ENCODE measurements around the gene TXN2.
"Not testable (repeated sequence)": the region's sequence is repeated elsewhere in the genome, so short reads cannot be mapped to it uniquely, and the experiment has no call there.

TXN2 gene

DNA sequence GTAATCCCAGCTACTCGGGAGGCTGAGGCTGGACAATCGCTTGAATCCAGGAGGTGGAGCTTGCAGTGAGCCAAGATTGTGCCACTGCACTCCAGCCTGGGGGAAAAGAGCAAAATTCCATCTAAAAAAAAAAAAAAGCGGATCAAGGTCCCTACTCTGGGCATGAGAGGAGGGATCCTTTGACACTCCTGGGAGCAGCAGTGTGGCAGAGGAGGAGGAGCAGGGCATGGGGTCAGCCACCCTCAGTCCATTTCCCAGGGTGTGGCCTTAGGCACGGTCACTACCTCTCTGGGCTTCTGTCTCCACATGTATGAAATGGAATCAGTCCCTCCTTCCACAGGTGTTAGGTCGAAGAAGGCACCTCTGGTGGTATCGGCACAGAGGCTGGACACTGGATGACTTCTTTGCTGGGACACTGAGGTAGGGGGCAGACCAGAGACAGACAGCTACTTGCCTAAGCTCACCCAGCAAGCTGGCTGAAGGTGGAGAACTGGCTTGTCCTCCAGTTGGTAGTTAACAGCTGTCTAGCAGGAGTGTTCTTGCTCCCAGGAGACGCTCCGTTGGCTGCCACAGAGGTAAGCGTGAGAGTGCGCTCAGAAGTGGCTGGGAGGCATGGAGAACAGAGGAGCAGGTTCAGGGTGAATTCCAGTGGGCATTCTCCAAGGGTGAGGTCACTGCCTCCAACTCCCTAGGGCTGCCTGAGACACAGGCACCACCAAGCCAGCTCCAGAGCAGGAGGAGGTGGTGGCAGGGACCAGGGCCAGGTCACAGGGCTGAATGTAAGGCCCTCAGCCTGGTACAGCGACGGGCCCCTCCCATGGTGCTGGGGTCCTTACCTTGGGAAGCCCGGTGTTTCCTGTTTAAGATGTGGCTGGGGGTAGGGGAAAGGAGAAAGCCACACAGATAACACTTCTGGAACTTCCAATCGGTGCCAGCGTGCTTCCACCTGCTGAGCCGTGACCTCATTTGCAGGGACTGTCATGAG is 19.5 kb downstream of the TXN2 start:
- no peak for DNase-seq
- intact Hi-C loops (cut with DNase I), result no loop called here

DNA sequence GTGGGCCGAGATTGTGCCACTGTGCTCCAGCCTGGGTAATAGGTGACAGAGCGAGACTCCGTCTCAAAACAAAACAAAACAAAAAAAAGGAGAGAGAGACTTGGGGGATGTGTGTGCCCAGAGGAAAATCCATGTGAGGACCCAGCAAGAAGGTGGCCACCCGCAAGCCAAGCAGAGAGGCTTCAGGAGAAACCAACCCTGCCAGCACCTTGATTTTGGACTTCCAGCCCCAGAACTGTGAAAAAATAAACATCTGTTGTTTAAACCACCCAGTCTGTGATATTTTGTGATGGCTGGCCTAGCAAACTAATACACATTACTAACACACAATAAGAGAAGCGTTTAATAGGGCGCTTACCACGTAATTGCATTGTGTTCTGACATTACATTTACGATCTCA is 21.2 kb downstream of the TXN2 start:
- intact Hi-C loops (cut with DNase I), result no loop called here
- DNase-seq, result no peak

DNA sequence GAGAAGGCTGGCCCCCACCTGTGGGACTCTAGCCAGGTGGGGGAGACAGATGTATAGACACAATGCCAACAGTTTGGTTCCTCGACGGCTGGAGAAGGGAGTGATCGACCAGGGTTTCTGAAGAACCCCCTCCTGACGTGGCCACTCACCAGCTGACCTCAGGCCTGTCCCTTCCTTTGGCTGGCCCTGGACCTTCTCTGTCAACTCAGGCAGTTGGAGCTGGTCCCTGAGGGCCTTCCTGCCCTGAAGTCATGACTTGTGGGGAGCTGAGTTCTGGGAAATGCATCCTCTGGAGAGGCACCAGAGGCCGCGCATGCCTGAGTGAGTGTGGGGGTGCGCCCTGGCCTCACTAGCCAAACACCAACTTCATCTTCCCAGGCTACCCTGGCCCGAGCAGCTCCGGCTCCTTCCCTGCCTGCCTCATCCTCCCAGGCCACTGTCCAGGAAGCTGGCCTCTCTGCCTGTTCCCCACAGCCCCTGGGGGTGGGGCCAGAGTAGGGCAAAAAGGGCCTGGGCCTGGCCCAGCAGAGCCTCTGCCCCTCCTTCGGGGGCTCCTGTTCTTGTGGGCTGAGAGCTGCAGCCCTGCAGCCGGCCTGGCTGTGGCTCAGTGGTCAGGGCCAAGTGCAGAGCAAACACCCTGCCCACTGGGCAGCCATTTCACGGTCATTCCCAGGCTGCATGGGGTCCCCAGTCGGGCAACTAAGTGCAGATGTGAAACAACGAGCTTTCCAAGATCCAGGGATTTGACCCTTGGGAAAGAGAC is 23.6 kb downstream of the TXN2 start:
- intact Hi-C loops (cut with DNase I), result no loop called here
- no peak for DNase-seq

DNA sequence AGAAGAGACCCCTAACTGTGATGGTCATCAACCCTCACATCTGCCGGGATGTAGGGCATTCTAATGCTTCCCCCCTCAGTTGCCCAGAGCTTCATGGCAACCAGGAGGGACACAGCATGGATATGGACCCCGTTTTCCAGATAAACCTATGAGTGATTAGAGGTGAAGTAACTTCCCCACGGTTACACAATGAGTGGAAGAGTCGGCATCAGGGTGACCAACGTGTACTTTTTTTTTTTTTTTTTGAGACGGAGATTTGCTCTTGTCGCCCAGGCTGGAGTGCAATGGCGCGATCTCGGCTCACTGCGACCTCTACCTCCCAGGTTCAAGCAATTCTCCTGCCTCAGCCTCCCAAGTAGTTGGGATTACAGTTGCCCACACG is 25.0 kb downstream of the TXN2 start:
- no peak for DNase-seq
- intact Hi-C loops (cut with DNase I), result no loop called here

DNA sequence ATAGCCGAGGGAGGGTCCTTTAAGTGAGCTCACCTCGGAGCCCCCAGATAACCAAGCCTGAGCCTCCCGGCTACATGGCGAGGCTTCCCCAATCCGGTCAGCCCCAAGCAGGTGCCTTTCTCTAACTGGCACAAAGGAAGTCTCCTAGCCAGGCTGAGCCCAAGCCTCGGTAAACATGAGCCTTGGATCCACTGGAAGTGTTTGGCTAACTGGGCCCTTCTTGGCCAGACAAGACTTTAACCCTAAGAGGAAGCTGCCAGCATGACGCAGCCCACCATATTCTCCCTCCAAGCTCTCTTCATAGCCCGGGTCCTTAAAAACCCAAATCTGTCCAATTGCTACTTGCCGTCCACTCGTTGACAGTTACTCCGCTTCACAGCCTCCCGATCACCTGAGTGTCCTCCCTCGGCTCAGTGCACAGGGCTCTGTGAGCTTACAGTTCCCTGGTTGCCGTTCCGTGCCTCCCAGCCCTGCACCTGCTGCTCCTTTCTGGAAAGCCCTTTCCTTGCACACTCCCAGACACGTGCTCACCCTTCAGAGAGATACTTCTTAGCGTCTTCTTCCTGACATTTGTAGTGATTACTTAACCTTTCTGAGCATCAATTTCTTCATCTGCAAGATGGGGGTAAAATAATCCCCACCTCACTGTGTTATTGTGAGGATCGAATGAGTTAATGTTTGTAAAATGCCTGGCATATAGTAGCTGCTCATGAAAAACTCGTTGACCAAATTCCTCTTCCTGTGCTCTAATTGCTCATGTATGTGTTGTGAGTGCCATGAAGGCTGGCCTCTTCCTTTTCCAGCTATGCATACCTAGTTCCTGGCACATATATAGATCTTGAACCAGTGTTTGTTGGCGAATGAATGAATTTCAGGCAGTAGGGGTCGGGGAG is 25.6 kb downstream of the TXN2 start:
- intact Hi-C loops (cut with DNase I), result no loop called here
- no peak for DNase-seq

DNA sequence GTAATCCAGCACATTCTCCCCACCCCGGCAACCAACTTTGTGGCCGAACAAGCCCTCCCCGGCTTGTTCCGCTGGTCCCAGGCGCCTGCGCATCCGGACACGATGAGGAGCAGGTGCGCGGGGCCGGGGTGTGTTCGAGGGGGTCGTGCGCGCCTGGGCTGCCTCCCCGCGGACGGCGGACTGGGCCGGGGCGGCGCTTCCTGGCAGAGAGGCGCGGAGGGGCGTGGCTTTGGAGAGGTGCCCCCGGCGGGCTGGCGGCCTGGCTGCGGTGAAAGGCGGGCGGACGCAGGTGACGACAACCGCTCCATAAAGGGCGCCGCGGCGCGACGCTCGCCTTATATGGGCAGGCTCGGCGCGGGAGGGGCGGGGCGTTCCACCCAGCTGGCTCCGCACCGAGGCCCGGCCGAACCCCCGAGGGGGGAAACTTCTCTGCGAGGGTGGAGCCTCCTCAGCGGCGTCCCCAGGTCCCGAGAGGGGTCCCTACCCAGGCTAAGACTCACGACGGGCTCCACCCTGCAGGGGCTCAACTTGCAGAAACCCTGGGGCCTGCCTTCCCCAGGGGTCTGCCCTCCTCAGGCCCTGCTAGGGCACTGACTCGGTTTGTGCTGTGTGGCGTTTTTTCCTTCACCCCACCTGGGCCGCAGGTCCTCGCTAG is 26.4 kb downstream of the TXN2 start:
- peak; percentile 68 to 96 (median 90) for DNase-seq
- intact Hi-C loops (cut with DNase I), result loop anchor here (5.0 kb wide), 1 partner anchor 58 kb away; no protein-coding TSS in a partner anchor

DNA sequence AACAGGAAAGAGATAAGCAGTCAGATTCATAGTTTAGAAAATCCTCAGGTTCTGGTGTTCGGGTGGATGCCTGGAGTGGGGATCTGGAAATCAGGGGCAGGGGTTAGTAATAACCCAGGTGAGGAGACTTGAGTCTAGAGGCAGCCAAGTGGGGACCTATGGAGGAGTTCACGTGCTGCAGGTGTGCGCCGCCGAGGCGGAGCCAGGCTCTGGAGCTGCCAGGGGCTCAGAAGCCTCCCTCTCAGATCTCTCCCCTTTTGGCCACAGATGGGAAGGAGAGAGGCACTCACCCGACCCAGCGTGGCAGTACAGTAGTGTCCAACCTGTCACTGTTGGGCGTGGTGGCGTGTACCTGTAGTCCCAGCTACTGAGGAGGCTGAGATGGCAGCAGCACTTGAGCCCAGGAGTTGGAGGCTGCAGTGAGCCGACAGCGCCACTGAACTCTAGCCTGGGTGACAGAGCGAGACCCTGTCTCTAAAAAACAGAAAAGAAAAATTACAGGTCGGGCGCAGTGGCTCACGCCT is 27.5 kb downstream of the TXN2 start:
- intact Hi-C loops (cut with DNase I), result loop anchor here (5.0 kb wide), 1 partner anchor 57 kb away; no protein-coding TSS in a partner anchor

DNA sequence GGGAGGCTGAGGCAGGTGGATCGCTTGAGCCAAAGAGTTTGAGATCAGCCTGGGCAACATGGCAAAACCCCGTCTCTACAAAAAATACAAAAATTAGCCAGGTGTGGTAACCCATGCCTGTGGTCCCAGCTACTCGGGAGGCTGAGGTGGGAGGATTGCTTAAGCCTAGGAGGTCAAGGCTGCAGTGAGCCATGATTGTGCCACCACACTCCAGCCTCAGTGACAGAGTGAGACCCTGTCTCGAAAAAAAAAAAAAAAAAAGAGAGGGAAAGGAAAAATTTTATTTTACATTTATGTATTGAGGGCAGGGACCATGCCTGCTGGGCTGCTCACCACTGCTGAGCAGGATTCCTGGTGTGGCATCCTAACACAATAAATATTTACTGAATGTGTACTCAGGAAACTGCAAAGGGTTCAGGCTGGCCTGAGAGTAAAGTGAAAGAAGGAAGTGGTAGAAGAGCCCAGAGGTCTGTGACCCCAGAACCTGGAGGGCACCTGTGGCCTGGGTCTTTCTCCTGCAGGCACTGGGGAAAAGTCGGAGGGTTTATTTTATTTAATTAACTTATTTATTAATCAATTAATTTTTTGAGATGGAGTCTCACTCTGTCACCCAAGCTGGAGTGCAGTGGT is 28.3 kb downstream of the TXN2 start:
- intact Hi-C loops (cut with DNase I), result loop anchor here (5.0 kb wide), 1 partner anchor 56 kb away; no protein-coding TSS in a partner anchor
- not testable (repeated sequence) for DNase-seq

More for the DNA sequence above, 27.5 kb downstream of the TXN2 start:
- DNase-seq, result no peak

DNA sequence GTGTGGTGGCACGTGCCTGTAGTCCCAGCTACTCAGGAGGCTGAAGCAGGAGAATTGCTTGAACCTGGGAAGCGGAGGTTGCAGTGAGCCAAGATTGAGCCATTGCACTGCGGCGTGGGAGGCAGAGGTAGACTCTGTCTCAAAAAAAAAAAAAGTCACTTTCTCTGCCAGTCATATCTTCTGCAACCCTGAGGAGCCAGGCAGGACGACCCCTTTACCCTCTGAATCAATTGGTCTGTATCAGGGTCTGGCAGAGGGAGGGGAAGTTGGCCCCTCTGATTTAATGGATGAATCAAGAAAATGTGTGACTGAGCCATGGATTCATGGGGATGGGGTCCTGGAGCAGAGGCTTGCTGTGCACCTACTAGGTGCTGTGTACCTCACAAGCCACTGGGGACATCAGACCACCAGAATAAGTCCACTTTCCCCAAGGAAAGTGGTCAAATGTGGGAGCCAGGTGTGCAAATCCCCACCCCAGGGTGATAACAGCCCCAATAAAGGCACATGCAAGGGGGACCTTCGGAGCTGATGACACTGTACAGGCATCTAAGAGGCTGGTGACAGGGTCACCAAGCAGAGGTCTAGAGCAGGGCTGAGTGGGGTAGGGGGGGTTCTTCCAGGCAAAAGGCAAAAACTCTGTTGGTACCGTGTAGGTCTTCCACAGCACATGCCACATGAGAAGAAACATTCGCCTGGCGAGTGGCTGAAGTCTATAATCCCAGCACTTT is 29.0 kb downstream of the TXN2 start:
- intact Hi-C loops (cut with DNase I), result loop anchor here (5.0 kb wide), 1 partner anchor 55 kb away; no protein-coding TSS in a partner anchor

DNA sequence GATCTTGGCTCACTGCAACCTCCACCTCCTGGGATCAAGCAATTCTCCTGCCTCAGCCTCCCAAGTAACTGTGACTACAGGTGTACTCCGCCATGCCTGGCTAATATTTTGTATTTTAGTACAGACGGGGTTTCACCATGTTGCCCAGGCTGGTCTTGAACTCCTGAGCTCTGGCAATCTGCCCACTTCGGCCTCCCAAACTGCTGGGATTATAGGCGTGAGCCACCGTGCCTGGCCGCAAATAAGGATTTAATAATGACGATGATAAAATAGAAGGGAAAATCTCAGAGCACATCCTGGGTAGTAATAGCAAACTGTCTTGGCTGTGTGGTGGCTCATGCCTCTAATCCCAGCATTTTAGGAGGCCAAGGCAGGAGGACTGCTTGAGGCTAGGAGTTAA is 30.5 kb downstream of the TXN2 start:
- DNase-seq, result not testable (repeated sequence)
- intact Hi-C loops (cut with DNase I), result loop anchor here (5.0 kb wide), 1 partner anchor 54 kb away; no protein-coding TSS in a partner anchor

More for the DNA sequence above, 29.0 kb downstream of the TXN2 start:
- no peak for DNase-seq

DNA sequence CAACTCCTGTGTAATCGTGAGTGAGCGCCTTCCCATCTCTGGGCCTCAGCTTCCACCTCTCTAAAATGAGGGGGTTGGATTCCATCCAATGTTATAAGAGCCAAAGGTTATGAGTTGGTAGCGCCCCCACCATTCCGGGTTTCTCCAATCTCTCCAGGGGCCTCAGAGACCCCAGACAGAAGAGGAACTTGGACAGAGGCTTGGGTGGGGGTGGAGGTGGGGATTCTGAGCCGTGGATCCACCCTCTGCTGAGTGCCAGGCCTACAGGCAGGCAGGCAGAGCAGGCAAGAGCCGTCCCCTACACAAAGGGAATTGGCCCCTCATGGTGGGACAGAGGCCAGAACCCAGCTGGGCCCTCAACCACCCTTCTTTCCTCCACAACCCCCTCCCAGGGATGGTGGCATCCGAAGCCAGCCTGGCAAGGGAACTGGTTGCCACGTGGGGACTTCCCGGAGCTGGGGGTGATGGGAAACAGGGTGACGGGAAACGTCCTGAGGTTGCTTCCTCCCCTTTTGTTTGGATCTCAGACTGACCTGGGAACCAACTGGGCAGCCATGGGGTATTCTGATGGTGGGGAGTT is 31.8 kb downstream of the TXN2 start:
- intact Hi-C loops (cut with DNase I), result loop anchor here (5.0 kb wide), 1 partner anchor 52 kb away; no protein-coding TSS in a partner anchor
- DNase-seq, result peak in 4 of 42 donors; percentile 34 to 69 (median 40)

DNA sequence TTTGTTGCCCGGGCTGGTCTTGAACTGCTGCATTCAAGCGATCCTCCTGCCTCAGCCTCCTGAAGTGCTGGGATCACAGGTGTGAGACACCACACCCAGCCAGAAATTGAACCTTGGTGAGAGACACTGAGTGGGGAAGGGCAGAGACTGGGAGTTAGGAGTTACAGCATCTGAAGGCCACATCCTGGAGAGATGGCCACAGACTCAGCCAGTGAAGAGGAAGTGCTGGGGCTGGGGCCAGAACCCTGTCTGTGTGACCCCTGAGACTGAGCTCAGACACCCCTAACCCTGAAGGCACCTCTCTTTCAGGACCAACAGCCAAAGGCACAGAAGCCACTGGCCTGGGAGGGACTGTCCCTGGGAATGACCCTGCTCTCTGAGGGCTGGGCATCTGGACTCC is 33.8 kb downstream of the TXN2 start:
- DNase-seq, result no peak
- intact Hi-C loops (cut with DNase I), result no loop called here

DNA sequence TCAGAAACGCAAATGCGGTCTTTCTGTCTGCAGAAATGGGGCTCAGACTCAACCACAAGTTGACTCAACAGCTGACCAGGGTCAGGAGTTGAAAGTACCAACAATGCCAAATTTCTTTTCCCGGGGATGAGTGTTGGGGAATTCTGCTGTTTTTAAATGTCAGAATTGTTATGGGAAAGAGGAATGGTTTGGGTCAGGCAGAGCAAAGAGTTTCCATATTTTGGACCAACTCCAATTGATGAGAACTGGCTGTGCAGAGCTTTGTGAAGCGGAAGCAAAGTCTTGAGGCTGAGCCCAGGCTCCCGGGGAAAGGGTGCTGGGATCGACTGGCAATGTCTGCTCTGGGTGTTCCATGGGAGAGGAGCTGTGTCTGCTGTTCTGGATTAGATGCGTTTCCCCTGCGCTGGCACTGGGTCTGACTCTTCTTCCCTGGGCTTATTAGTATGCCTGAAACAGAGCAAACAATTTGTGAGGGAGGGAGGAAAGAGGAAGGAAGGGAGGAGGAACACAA is 36.2 kb downstream of the TXN2 start:
- intact Hi-C loops (cut with DNase I), result no loop called here
- no peak for DNase-seq

DNA sequence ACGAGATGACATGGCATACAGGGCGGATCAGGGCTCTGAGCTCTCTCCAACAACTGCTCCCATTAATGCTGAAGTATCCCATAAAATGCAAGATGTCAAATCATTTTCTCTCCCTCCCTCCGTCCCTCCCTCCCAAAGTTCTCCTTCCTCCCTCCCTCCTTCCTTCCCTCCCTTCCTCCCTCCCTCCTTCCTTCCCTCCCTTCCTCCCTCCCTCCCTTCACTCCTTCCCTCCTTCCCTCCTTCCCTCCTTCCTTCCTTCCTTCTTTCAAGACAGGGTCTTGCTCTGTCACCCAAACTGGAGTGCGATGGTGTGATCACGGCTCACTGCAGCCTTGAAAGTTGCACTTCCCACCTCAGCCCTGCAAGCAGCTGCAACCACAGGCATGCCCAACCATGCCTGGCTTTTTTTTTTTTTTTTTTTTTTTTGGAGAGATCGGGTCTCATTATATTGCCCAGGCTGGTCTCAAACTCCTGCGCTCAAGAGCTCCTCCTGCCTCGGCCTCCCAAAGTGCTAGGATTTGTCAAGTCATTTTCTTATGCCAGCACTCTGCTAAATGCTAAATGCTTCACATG is 38.2 kb downstream of the TXN2 start:
- intact Hi-C loops (cut with DNase I), result no loop called here
- DNase-seq, result no peak

DNA sequence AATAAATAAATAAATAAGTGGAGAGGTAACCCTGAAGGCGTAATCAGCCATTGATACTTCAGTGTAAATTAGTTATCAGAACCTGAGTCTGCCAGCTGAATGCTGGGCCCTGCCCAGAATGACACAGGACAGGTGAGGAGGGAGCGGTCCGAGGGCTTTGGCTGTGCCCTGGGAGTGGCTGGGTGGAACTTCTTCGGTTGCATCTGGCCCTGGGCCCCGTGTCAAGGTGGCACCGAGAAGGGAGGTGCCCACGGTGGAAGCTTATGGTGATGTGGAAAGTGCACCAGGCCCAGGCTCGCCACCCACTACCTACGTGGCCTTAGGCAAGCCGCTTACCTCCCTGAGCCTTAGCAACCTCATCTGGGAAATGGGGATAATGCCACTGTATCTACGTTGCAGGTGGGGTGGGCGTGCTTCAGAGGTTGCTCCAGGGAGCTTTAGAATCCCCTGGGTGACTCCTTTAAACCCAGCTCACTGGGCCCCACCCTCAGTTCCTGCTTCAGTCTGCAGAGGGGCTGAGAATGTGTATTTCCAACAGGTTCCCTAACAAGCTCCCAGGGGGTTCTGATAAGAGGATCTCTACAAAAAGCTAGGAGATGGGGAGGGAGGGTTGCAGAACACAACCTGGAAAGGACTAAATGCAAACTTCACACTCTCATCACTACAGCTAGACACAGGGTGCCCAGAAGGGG is 38.8 kb downstream of the TXN2 start:
- intact Hi-C loops (cut with DNase I), result no loop called here
- no peak for DNase-seq

All from head of caudate nucleus (tissue), 42 donors.